SU-DHL-6 (cell line): Measurements from ENCODE around the gene CCL20.
A peak's percentile ranks its signal among the peaks of the same experiment; 100 is the strongest.

Experiments used
- H2AFZ ChIP-seq: fragments of 200-600 bp; sonication (generic); 2 replicates; pipeline ENCODE4 v1.6.1; 2014; ENCODE audit warnings: low read depth, mild to moderate bottlenecking, moderate library complexity, mixed read lengths, antibody characterized with exemption, low read length; ENCODE audit not compliant: severe bottlenecking
- H3F3A ChIP-seq: fragments of 200-600 bp; shearing (Covaris generic); 2 replicates; pipeline ENCODE4 v1.6.0; 2016; ENCODE audit warnings: antibody characterized with exemption, mild to moderate bottlenecking; ENCODE audit not compliant: insufficient read depth
- H3K27ac ChIP-seq: fragments of 200-600 bp; sonication (generic); 2 replicates; pipeline ENCODE4 v1.5.1; 2016; ENCODE audit warnings: low read depth, mild to moderate bottlenecking, low read length, moderate library complexity, mixed read lengths
- H3K27me3 ChIP-seq: fragments of 200-600 bp; sonication (generic), shearing (Covaris generic); 2 replicates; pipeline ENCODE4 v1.6.0; 2014; ENCODE audit warnings: mild to moderate bottlenecking, low read length
- H3K36me3 ChIP-seq: fragments of 200-600 bp; sonication (generic); 2 replicates; pipeline ENCODE4 v1.6.1; 2014; ENCODE audit warnings: mild to moderate bottlenecking, low read length, mixed read lengths
- H3K4me2 ChIP-seq: fragments of 300-600, 200-600 bp; shearing (Covaris generic), sonication (generic); 2 replicates; pipeline ENCODE4 v1.6.0; 2014; ENCODE audit warnings: low read length, low read depth, mild to moderate bottlenecking; ENCODE audit not compliant: poor library complexity, severe bottlenecking
- H3K4me3 ChIP-seq: fragments of 200-600 bp; sonication (generic); 2 replicates; pipeline ENCODE4 v1.5.1; 2014; ENCODE audit warnings: antibody characterized with exemption, low read length, mild to moderate bottlenecking, mixed read lengths; ENCODE audit not compliant: insufficient read depth, poor library complexity, severe bottlenecking
- H3K79me2 ChIP-seq: fragments of 200-600 bp; sonication (generic); 2 replicates; pipeline ENCODE4 v1.6.1; 2014; ENCODE audit warnings: mild to moderate bottlenecking, low read length, moderate library complexity; ENCODE audit not compliant: insufficient read depth
- H3K9ac ChIP-seq: fragments of 200-600 bp; sonication (generic); 2 replicates; pipeline ENCODE4 v1.7.0; 2014; ENCODE audit warnings: mild to moderate bottlenecking, low read length
- H3K9me2 ChIP-seq: fragments of 200-600 bp; sonication (generic); replicated peaks from 2 replicates; pipeline ENCODE4 v1.6.1; 2014; ENCODE audit warnings: low read length; ENCODE audit not compliant: insufficient read depth
- H3K9me3 ChIP-seq: fragments of 200-600 bp; sonication (generic); 2 replicates; pipeline ENCODE4 v1.6.1; 2014; ENCODE audit warnings: low read length, mixed read lengths; ENCODE audit not compliant: insufficient read depth
- H4K20me1 ChIP-seq: fragments of 200-600 bp; sonication (generic); 2 replicates; pipeline ENCODE4 v1.6.1; 2014; ENCODE audit warnings: low read depth, mild to moderate bottlenecking, antibody characterized with exemption, low read length, moderate library complexity, mixed read lengths
- EZH2phosphoT487 ChIP-seq: fragments of 200-600 bp; sonication (generic), shearing (Covaris generic); conservative IDR thresholded peaks from 2 replicates; pipeline ENCODE4 v1.6.1; 2018; ENCODE audit warnings: mild to moderate bottlenecking, antibody characterized with exemption, low read length, moderate library complexity, mixed read lengths
- TF ChIP-seq, protein P1 (sequence below): fragments of 200-600 bp; sonication (generic); IDR thresholded peaks from one replicate; pipeline ENCODE4 v1.5.1; 2017; ENCODE audit warnings: antibody characterized with exemption, mild to moderate bottlenecking, low read length, moderate library complexity; ENCODE audit not compliant: insufficient read depth, poor library complexity, severe bottlenecking

Gene CCL20, protein sequence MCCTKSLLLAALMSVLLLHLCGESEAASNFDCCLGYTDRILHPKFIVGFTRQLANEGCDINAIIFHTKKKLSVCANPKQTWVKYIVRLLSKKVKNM

DNA sequence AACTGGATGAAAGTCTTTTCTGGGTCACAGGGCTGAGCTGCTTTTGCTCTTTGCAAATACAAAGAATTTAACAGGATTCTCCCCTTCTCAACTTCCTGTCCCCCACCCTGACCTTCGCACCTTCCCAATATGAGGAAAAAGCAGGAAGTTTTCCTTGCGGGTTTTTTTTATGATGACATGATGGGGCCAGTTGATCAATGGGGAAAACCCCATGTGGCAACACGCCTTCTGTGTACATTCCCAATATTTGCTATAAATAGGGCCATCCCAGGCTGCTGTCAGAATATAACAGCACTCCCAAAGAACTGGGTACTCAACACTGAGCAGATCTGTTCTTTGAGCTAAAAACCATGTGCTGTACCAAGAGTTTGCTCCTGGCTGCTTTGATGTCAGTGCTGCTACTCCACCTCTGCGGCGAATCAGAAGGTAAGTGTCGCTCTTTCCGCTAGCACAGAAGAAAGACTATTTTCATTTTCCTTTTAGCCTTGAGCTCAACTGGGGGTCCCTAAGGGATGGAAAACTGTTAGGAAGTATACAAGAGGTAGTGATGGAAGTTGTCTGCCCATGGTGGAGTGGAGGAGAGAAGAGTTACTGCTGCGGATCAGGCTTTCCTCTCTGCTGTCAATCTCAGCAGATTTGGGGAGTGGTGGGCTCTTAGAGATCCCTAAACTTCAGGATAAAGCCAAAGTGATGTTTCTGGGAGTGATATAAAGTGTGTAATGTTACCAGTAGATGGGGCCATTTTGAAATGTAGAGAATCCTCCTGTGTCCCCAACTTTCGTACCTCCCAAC lies at the start of gene CCL20:
Gene CCL20 (plus strand): TSS at position 281 of the 792 bp plus-strand sequence. CDS start 70 bp downstream, at position 351.
- no peak within 1 kb of the TSS for H2AFZ ChIP-seq
- H3K9me2 ChIP-seq, result no peaks in the 10 kb centered on the region

DNA sequence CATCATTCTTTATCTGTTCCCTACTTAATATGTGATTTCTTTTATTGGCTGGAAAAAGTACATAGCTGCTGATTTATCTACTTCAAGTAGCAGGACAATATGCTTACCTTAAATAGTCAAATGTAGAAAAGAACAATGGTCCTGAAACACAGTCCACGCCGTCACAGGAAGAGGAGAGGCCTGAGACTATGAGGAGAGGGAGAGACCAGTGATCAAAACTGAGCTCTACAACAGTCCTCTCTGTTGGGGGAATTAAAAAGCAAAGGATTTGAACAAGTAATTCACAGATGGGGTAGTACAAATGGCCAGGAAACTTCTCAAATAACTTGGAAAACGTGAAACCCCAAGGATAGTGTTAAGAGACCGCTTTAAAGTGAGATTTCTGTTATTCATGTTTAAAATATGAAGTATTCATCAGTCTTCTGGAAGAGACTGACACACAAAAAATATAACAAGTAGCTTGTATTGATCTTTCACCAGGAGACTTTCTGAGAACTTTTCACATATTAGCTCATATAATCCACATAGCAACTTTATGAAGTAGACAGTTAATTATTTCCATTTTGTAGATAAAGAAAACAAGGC lies 47.8 kb upstream of the CCL20 start:
- no peak overlapping the region for H3K4me2 ChIP-seq

More for the DNA sequence above, at the start of gene CCL20:
- no peak within 1 kb of the TSS for H3K27ac ChIP-seq
- TF ChIP-seq, protein P1, sequence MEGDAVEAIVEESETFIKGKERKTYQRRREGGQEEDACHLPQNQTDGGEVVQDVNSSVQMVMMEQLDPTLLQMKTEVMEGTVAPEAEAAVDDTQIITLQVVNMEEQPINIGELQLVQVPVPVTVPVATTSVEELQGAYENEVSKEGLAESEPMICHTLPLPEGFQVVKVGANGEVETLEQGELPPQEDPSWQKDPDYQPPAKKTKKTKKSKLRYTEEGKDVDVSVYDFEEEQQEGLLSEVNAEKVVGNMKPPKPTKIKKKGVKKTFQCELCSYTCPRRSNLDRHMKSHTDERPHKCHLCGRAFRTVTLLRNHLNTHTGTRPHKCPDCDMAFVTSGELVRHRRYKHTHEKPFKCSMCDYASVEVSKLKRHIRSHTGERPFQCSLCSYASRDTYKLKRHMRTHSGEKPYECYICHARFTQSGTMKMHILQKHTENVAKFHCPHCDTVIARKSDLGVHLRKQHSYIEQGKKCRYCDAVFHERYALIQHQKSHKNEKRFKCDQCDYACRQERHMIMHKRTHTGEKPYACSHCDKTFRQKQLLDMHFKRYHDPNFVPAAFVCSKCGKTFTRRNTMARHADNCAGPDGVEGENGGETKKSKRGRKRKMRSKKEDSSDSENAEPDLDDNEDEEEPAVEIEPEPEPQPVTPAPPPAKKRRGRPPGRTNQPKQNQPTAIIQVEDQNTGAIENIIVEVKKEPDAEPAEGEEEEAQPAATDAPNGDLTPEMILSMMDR, result no peak
- no peak for TF ChIP-seq EZH2phosphoT487
- no peaks in the 10 kb centered on the region for H3K9me3 ChIP-seq
- no peaks in the 10 kb centered on the region for H3K27me3 ChIP-seq
- H3K4me3 ChIP-seq, result no peak within 1 kb of the TSS
- H3K4me2 ChIP-seq, result no peak within 1 kb of the TSS
- H3F3A ChIP-seq, result no peaks in the 10 kb centered on the region
- no peaks in the 10 kb centered on the region for H3K79me2 ChIP-seq
- no peaks in the 10 kb centered on the region for H3K36me3 ChIP-seq
- no peak within 1 kb of the TSS for H3K9ac ChIP-seq
- no peaks in the 10 kb centered on the region for H4K20me1 ChIP-seq

DNA sequence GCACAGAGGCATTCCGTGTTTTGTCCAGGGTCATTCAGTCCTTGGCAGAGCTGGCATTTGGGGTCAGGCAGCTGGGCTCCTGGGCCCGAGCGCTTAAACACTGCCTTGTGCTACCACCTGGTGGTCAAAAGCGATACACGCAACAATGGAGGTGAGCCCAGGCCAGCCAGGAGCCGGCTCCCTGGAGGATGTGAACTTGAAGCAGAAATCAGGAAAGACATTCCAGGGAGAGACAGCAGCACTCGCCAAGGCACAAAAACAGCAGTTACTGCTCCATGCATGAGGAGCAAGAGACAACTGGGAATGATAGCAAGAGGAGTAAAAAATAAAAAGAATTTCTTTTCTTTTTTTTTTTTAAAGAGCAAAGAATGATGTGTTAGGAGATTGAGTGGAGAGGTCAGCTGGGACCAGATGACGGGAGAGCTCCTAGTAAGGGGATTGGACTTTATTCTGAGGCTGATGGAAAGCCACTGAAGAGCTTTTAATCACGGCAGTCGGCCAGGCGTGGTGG lies 47.2 kb upstream of the CCL20 start:
- Histone ChIP-seq H3K79me2 (no peaks in the 10 kb centered on the region), H4K20me1 (no peaks in the 10 kb centered on the region), H3K27me3 (no peaks in the 10 kb centered on the region), H2AFZ (no peak overlapping the region), H3K36me3 (no peaks in the 10 kb centered on the region), H3K27ac (no peak overlapping the region), H3K4me3 (no peak overlapping the region), H3F3A (no peaks in the 10 kb centered on the region), H3K9me3 (no peaks in the 10 kb centered on the region), H3K4me2 (no peak overlapping the region), H3K9me2 (no peaks in the 10 kb centered on the region), H3K9ac (no peak overlapping the region)
- TF ChIP-seq, protein P1, result peak; percentile 71
- TF ChIP-seq EZH2phosphoT487, result no peak

More for the DNA sequence above, 47.8 kb upstream of the CCL20 start:
- H3K9me3 ChIP-seq, result no peaks in the 10 kb centered on the region
- H3K9ac ChIP-seq, result no peak overlapping the region
- H3K9me2 ChIP-seq, result no peaks in the 10 kb centered on the region
- H3K27me3 ChIP-seq, result no peaks in the 10 kb centered on the region
- H3K79me2 ChIP-seq, result no peaks in the 10 kb centered on the region
- TF ChIP-seq, protein P1, result no peak
- TF ChIP-seq EZH2phosphoT487, result no peak
- H2AFZ ChIP-seq, result no peak overlapping the region
- no peaks in the 10 kb centered on the region for H3K36me3 ChIP-seq
- no peaks in the 10 kb centered on the region for H3F3A ChIP-seq
- H4K20me1 ChIP-seq, result no peaks in the 10 kb centered on the region
- no peak overlapping the region for H3K4me3 ChIP-seq
- H3K27ac ChIP-seq, result no peak overlapping the region
